HUES64 (cell line): Measurements from ENCODE around the gene PLET1.

Experiments
- H3K27ac ChIP-seq: 2 replicates; pipeline ENCODE4 v1.7.0; 2013; ENCODE audit warnings: low read depth, low read length, inconsistent platforms
- H3K27me3 ChIP-seq: 2 replicates; pipeline ENCODE4 v1.6.1; 2013; ENCODE audit warnings: mild to moderate bottlenecking, low read length; ENCODE audit not compliant: insufficient read depth
- H3K36me3 ChIP-seq: 2 replicates; pipeline ENCODE4 v1.6.1; 2013; ENCODE audit warnings: mild to moderate bottlenecking, low read length; ENCODE audit not compliant: insufficient read depth
- H3K4me1 ChIP-seq: 2 replicates; pipeline ENCODE4 v1.6.1; 2013; ENCODE audit warnings: mild to moderate bottlenecking, low read length, moderate library complexity; ENCODE audit not compliant: insufficient read depth
- H3K4me3 ChIP-seq: 2 replicates; pipeline ENCODE4 v1.5.1; 2013; ENCODE audit warnings: mild to moderate bottlenecking, low read length, moderate library complexity
- H3K9ac ChIP-seq: 2 replicates; pipeline ENCODE4 v1.6.1; 2013; ENCODE audit warnings: mild to moderate bottlenecking, low read depth, low read length
- H3K9me3 ChIP-seq: 2 replicates; pipeline ENCODE4 v1.6.1; 2013; ENCODE audit warnings: low read depth, low read length; ENCODE audit not compliant: insufficient read depth
- WGBS: fragments of 150-250, 120-280 bp; methylation state at CpG from one replicate; pipeline ENCODE4 v1.1.7; 2013; ENCODE audit warnings: missing lambda C conversion rate; 5-methylcytosine and 5-hydroxymethylcytosine counted together

Gene PLET1

GRCh38 chr11:112247201-112247600 is 13.5 kb downstream of the PLET1 start:
- Histone ChIP-seq H3K4me3 (no peak overlapping the region), H3K9ac (no peak overlapping the region), H3K36me3 (no peaks in the 10 kb centered on the region; the same call in 1 of the 2 replicates), H3K4me1 (no peaks in the 10 kb centered on the region), H3K27ac (no peak overlapping the region), H3K9me3 (peaks cover 4% of the 10 kb centered on the region; the same call in 1 of the 2 replicates), H3K27me3 (no peaks in the 10 kb centered on the region; the same call in 1 of the 2 replicates)
- 91% methylated on average over 4 of the region's 4 CpGs for WGBS

DNA sequence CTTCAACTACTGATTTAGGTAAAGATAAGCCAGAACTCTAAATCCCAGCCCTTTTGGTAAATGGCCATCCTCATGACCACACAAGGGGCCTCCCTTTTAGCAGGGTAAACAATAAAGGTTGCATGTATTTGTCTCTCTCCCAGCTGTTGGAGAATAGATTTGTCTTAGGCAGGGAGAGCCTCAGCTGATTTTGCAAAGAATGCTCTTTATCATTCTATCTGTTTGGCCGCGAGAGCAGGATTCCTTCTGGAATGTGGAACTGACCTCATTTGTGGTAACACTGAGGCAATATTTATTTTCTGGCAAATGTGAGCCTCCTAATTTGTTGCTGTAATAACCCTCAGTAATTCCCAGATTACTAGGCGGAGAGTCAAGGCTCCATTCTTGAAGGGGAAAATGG is 19.2 kb downstream of the PLET1 start:
- Histone ChIP-seq H3K9me3 (peaks cover 4% of the 10 kb centered on the region; the same call in 1 of the 2 replicates), H3K4me3 (no peak overlapping the region), H3K36me3 (peaks cover 22% of the 10 kb centered on the region), H3K27me3 (no peaks in the 10 kb centered on the region), H3K4me1 (no peaks in the 10 kb centered on the region), H3K9ac (no peak overlapping the region), H3K27ac (no peak overlapping the region)
- WGBS: 97% methylated on average over 3 of the region's 3 CpGs

- H3K9me3 ChIP-seq: no peaks in the 10 kb centered on the region
- H3K27ac ChIP-seq: no peak overlapping the region
- no peaks in the 10 kb centered on the region for H3K27me3 ChIP-seq
- H3K36me3 ChIP-seq: peaks cover 52% of the 10 kb centered on the region
- no peak overlapping the region for H3K9ac ChIP-seq
- 97% methylated on average over 3 of the region's 3 CpGs for WGBS
- H3K4me1 ChIP-seq: no peaks in the 10 kb centered on the region
- H3K4me3 ChIP-seq: no peak overlapping the region
Observed at GRCh38 chr11:112238041-112238440, 22.6 kb downstream of the PLET1 start.

GRCh38 chr11:112237451-112237850 is 23.2 kb downstream of the PLET1 start:
- no peaks in the 10 kb centered on the region for H3K4me1 ChIP-seq
- 95% methylated on average over 4 of the region's 4 CpGs for WGBS
- H3K9ac ChIP-seq: no peak overlapping the region
- H3K27me3 ChIP-seq: no peaks in the 10 kb centered on the region
- H3K9me3 ChIP-seq: no peaks in the 10 kb centered on the region
- peaks cover 57% of the 10 kb centered on the region for H3K36me3 ChIP-seq
- no peak overlapping the region for H3K27ac ChIP-seq
- no peak overlapping the region for H3K4me3 ChIP-seq

- no peak overlapping the region for H3K27ac ChIP-seq
- H3K4me3 ChIP-seq: no peak overlapping the region
- WGBS: 96% methylated on average over 8 of the region's 8 CpGs
- H3K9me3 ChIP-seq: no peaks in the 10 kb centered on the region
- H3K9ac ChIP-seq: no peak overlapping the region
- no peaks in the 10 kb centered on the region for H3K27me3 ChIP-seq
- H3K4me1 ChIP-seq: no peaks in the 10 kb centered on the region
- peaks cover 58% of the 10 kb centered on the region for H3K36me3 ChIP-seq
Observed at GRCh38 chr11:112235750-112236390, 24.8 kb downstream of the PLET1 start.

- Histone ChIP-seq H3K4me3 (no peak overlapping the region), H3K4me1 (peaks cover 4% of the 10 kb centered on the region; the same call in 1 of the 2 replicates)
Observed at GRCh38 chr11:112231952-112232351, 28.7 kb downstream of the PLET1 start.

DNA sequence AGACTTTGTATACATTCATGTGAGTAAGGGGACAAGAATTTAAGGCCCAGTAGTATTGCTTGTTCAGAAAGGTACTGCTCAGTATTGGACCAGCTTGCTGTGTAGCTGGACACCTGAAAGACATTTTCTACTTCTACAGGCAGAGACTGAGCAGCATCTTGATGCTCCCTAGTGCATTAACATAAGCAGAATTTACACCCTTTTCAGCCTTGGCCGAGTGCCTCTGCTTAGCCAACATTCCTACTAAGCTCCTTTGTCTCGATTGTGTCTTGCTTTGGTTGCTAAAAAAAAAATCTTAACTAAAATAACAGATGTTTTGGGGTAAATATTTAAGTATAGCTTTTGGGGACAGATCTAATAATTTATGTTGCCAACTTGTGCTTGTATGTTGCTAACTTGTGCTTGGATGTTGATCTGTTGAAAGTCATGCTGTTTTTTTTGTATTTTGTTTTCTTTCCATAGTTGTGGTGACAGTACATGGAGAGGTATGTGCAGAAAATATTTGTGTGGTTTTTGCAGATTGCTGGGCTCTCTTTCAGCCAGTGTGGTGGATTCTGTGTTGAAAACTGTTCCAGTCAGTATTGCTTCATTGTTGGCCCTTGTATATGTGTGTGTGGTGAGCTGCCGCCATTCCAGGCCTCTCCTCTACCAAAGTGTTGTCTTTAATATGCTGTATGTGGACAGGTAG is 30.8 kb downstream of the PLET1 start:
- Histone ChIP-seq H3K9ac (no peak overlapping the region), H3K4me1 (peaks cover 4% of the 10 kb centered on the region; the same call in 1 of the 2 replicates), H3K27ac (no peak overlapping the region), H3K4me3 (no peak overlapping the region), H3K36me3 (peaks cover 54% of the 10 kb centered on the region), H3K27me3 (no peaks in the 10 kb centered on the region), H3K9me3 (no peaks in the 10 kb centered on the region)
- 65% methylated on average over 3 of the region's 3 CpGs for WGBS

More at GRCh38 chr11:112231952-112232351, 28.7 kb downstream of the PLET1 start:
- no peaks in the 10 kb centered on the region for H3K9me3 ChIP-seq
- no peak overlapping the region for H3K27ac ChIP-seq
- peaks cover 72% of the 10 kb centered on the region for H3K36me3 ChIP-seq
- 96% methylated on average over 2 of the region's 2 CpGs for WGBS
- H3K27me3 ChIP-seq: no peaks in the 10 kb centered on the region
- no peak overlapping the region for H3K9ac ChIP-seq

GRCh38 chr11:112229159-112229558 is 31.5 kb downstream of the PLET1 start:
- Histone ChIP-seq H3K4me1 (peaks cover 4% of the 10 kb centered on the region; the same call in 1 of the 2 replicates), H3K36me3 (peaks cover 50% of the 10 kb centered on the region), H3K27me3 (peaks cover under 1% of the 10 kb centered on the region; the same call in 1 of the 2 replicates), H3K27ac (no peak overlapping the region), H3K9me3 (no peaks in the 10 kb centered on the region), H3K9ac (no peak overlapping the region), H3K4me3 (no peak overlapping the region)
- 90% methylated on average over 6 of the region's 7 CpGs for WGBS

- Histone ChIP-seq H3K27me3 (peaks cover 5% of the 10 kb centered on the region; the same call in 1 of the 2 replicates), H3K9ac (no peak overlapping the region), H3K4me1 (peaks cover 4% of the 10 kb centered on the region; the same call in 1 of the 2 replicates), H3K4me3 (no peak overlapping the region), H3K9me3 (no peaks in the 10 kb centered on the region), H3K36me3 (peaks cover 45% of the 10 kb centered on the region), H3K27ac (no peak overlapping the region)
- 94% methylated on average over 2 of the region's 2 CpGs for WGBS
Observed at GRCh38 chr11:112228706-112229105, 32.0 kb downstream of the PLET1 start.

DNA sequence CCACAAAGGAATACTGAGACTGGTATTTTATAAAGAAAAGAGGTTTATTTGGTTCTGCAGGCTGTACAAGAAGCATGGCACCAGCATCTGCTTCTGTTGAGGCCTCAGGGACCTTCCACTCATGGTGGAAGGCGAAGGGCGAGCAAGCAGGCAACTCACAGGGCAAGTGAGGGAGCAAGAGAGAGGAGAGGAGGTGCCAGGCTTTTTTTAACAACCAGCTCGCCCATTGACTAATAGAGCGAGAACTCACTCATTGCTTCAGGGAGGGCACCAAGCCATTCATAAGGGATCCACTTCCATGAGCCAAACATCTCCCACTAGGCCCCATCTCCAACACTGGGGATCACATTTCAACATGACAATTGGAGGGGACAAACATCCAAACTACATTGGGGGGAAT is 33.2 kb downstream of the PLET1 start:
- WGBS: 71% methylated on average over 4 of the region's 4 CpGs
- Histone ChIP-seq H3K27me3 (peaks cover 9% of the 10 kb centered on the region; the same call in 1 of the 2 replicates), H3K36me3 (peaks cover 33% of the 10 kb centered on the region), H3K4me1 (peaks cover 4% of the 10 kb centered on the region; the same call in 1 of the 2 replicates), H3K9ac (peak overlapping the region; percentile 93; the same call in 1 of the 2 replicates), H3K27ac (no peak overlapping the region), H3K9me3 (no peaks in the 10 kb centered on the region), H3K4me3 (peak overlapping the region; percentile 95)

- Histone ChIP-seq H3K9me3 (no peaks in the 10 kb centered on the region), H3K4me1 (peaks cover 4% of the 10 kb centered on the region; the same call in 1 of the 2 replicates), H3K36me3 (peaks cover 33% of the 10 kb centered on the region), H3K27ac (peak overlapping the region; percentile 82), H3K9ac (peak overlapping the region; percentile 93), H3K4me3 (peak overlapping the region; percentile 95), H3K27me3 (peaks cover 9% of the 10 kb centered on the region; the same call in 1 of the 2 replicates)
- 9% methylated on average over 16 of the region's 16 CpGs for WGBS
Observed at GRCh38 chr11:112226831-112227401, 33.7 kb downstream of the PLET1 start.
